ENCODE measurements around the gene FOXR1.
A peak's percentile ranks its signal among the peaks of the same experiment; 100 is the strongest.

FOXR1 gene

GRCh38 chr11:119018074-119018938 lies 46.7 kb downstream of the FOXR1 start, which contains the start of the genes RPS25 and TRAPPC4 (continued):
- TF ChIP-seq REST (tag by site-specific recombination; IDR thresholded peaks at IDR 0.05), result peak; percentile 37; the same call in 1 of the 2 replicates
- no peak for TF ChIP-seq ZNF510 (tag by site-specific recombination; IDR thresholded peaks at IDR 0.05; ENCODE audit: insufficient replicate concordance)
- TF ChIP-seq ZNF792 (tag by site-specific recombination; IDR thresholded peaks at IDR 0.05), result 0 out of 2 replicates have a peak, but pooled peaks have one; percentile 32
- TF ChIP-seq ZNF223 (tag by site-specific recombination; IDR thresholded peaks at IDR 0.05), result no peak
- TF ChIP-seq ZNF2 (tag by site-specific recombination; IDR thresholded peaks at IDR 0.05), result no peak
- TF ChIP-seq ZNF133 (tag by site-specific recombination; IDR thresholded peaks at IDR 0.05), result no peak
- TF ChIP-seq ZNF302 (tag by site-specific recombination; IDR thresholded peaks at IDR 0.05; ENCODE audit: low read depth), result no peak
- TF ChIP-seq ZFP3 (tag by site-specific recombination; IDR thresholded peaks at IDR 0.05; ENCODE audit: low read depth), result no peak
- TF ChIP-seq HOXD13 (CRISPR knock-in tag; IDR thresholded peaks at IDR 0.05; ENCODE audit: borderline replicate concordance), result no peak
- no peak for TF ChIP-seq ZNF140 (tag by site-specific recombination; IDR thresholded peaks at IDR 0.05)
- no peak for TF ChIP-seq ZNF560 (tag by site-specific recombination; IDR thresholded peaks at IDR 0.05; ENCODE audit: borderline replicate concordance)
- no peak for TF ChIP-seq ZNF521 (tag by site-specific recombination; IDR thresholded peaks at IDR 0.05)
- no peak for TF ChIP-seq ZNF555 (tag by site-specific recombination; conservative IDR thresholded peaks at IDR 0.05)
- TF ChIP-seq ZNF280D (tag by site-specific recombination; IDR thresholded peaks at IDR 0.05), result no peak
- no peak for TF ChIP-seq ZNF404 (tag by site-specific recombination; IDR thresholded peaks at IDR 0.05)
- no peak for TF ChIP-seq ZBTB6 (tag by site-specific recombination; IDR thresholded peaks at IDR 0.05)
- TF ChIP-seq ZNF362 (tag by site-specific recombination; IDR thresholded peaks at IDR 0.05), result no peak
- no peak for TF ChIP-seq ZSCAN23 (tag by site-specific recombination; IDR thresholded peaks at IDR 0.05)
- TF ChIP-seq MEIS1 (CRISPR knock-in tag; IDR thresholded peaks at IDR 0.05; ENCODE audit: borderline replicate concordance), result no peak
- TF ChIP-seq ZNF175 (tag by site-specific recombination; IDR thresholded peaks at IDR 0.05), result no peak
- no peak for TF ChIP-seq ZNF768 (tag by site-specific recombination; IDR thresholded peaks at IDR 0.05)
- TF ChIP-seq ZNF518A (tag by site-specific recombination; conservative IDR thresholded peaks at IDR 0.05; ENCODE audit: low read depth), result peak; percentile 91
- no peak for TF ChIP-seq ZNF701 (tag by site-specific recombination; IDR thresholded peaks at IDR 0.05)
- TF ChIP-seq ZNF549 (tag by site-specific recombination; IDR thresholded peaks at IDR 0.05), result no peak

All from HEK293 (cell line).